ENCODE measurements around the gene PRSS57.

- TF ChIP-seq CTCF (IDR thresholded peaks at IDR 0.05; ENCODE audit: insufficient read depth, low read length) (no peak), POLR2AphosphoS5 (IDR thresholded peaks at IDR 0.05; ENCODE audit: low read depth) (no peak), GABPA (IDR thresholded peaks at IDR 0.05; ENCODE audit: low read depth) (no peak), REST (IDR thresholded peaks at IDR 0.05; ENCODE audit: insufficient replicate concordance, low read depth) (no peak), SPI1 (IDR thresholded peaks at IDR 0.05; ENCODE audit: borderline replicate concordance, low read depth) (no peak)
Observed at GRCh38 chr19:738509-739128, 43.4 kb upstream of the PRSS57 start.
